Measurements from ENCODE around the gene SH3TC1.
A peak's percentile ranks its signal among the peaks of the same experiment; 100 is the strongest.

The SH3TC1 gene

DNA sequence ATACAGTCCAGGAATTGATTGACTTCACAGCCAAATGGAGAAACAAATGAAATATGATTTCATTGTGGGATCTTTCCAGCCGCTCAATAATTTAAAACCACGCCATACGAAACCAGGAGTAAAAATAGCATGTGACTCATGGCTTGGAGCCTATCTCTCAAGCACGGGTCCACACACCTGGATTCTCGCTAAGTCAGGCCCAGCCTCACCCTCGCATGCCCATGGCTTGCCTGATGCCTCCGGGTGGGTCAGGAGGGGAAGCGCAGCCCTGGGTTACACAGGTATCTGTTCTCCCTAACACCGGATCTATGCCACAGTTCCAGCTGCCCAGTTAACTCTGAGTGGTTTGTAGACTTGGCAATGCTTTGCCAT is 34.9 kb upstream of the SH3TC1 start:
- no peak for DNase-seq

DNA sequence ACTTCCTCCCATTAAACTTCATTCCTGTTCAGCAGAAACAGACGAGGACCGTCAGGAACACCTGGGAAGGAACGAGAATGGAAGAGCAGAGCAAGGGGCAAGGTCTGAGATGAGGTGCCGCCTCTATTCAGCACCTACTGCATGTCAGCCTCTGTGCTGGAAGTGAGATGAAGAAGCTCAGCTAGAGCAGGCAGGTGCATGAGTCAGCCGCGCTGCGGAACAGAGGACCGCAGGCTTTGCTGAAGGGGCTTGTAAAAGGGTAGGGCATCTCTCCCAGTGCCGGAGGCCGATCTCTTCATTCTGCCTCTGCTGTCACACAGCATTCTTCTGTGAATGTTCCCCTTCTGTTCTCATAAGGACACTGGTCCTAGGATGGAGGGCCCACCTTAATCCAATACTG is 34.4 kb upstream of the SH3TC1 start:
- no peak for DNase-seq

DNA sequence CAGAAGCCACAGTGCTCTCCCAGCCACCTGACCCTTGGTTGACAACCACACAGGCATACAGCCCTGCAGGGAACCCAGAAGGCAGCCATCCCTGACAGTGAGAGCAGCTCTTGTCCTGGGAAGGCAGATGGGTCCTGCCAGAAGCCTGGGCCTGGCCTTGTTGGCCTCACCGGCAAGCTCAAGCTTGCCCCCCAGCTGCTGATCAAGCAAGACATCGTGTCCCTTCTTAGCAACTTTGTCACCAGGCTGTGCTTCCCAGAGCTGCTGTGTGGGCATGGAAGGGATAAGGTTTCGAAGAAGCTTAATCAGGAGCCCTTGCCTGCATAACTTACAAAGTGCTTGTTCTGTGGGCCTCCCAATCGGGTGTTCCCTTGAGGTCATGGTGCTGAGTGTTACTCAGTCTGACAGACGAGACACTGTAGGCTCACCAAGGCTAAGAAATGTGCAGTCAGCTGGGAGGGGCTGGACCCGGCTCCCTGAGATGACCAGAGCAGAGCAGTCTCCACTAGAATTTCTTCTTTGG is 33.7 kb upstream of the SH3TC1 start:
- DNase-seq: no peak

DNA sequence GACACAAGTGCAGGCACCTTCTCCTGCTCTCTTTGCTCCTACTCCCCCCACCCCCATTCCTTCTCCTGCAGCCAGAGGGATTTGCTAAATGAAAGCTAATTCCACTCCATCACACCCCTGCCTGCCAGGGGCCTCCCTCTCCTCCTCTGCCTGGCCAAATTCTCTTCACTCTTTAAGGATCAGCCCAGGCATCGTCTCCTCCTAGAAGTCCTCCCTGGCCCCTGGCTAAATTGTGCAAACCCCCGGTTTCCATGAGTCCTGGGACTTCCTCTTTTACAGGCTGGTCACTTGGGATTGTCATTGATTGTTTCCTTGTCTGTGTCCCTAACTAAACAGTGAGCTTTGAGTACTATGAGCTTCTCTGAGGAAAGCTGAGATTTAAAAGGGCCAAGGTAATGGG is 31.8 kb upstream of the SH3TC1 start:
- no peak for DNase-seq

DNA sequence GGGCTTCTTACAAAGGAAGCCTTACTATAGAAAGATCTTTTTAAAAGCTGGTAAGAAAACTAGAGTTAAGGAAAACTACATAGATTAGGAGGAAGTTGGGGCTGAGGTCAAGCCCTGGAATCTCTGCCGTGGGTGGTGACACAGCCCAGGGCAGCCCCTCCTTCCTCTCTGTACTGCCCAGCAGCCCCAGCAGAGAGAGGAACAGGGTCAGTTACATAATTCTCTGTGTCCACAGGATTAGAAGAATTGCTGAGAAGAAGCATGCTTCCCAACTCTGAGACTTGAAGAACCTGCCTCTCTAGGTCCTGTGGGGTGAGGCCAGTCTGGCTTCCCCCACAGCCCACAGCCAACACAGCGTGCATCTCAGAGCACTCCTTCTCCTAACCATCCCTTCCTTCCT is 31.3 kb upstream of the SH3TC1 start:
- no peak for DNase-seq

DNA sequence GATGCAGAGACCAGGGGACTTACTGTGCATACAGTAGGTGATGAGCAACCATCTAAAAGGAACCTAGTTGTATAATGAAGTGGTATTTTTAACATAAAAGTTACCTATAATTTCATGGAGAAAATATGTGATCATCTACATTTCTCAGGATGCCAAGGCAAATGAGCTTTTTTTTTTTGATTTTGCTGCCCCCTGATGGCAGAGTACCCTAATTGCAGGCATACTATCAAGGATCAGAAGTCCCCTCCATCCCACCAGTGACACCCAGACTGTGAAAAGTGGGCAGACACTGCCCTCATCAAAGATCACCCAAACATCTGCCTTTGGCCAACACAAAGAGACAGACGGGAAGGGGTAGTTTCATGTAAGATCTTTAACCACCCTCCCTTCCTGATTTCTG is 30.9 kb upstream of the SH3TC1 start:
- DNase-seq: no peak

DNA sequence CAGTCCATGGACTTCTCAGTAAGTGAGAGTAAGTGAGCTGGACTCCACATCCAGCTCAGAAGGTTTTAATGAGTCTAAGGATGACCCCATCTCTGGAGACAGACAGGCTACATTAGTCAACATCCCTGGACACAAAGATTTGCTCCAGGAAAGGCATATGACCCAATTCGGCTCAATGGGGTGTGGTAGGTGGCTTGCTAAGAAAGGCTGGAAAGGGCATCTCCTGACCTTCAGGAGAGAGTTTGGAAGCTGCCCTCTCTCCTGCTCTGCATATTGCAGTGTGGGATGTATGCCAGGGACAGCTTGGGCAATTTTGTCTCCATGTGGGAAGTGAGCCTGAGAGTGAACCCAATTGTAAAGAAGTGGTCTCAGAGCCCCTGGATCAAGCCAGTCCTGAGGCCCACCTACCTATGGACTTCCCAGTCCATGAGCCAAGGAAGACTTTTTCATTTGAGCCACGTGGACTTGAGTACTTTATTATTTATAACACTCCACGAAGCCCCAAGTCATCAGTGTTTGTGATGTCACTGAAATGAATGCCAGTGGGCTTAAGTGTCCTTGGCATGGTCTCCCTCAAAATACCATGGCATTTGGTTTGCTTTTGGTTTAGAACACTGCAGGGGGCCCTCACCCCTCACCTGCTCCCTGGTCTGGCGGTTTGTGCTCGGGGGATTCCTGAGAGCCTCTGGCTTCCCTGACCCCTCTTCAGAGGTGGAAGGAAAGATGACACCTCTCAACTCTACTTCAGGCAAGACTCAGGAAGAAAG is 30.1 kb upstream of the SH3TC1 start:
- DNase-seq: no peak

DNA sequence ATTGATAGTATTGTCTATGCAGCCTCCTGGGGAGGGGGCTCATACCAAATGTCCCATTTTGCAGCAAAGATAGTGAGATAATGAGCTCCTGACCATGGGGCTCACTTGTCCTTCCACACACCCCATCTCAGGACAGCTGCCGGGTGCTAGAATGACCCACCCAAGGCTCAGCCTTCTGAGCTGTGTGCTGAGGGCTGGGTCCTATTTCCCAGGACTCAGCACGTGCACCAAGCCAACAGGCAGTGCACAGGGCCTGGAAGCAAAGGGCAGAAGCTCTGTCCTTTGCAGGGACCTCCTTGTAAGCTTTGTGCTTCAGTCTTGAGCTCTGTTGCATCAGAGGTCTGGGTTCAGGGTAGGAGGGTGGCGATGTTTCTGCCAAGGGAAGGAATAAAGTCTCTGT is 29.3 kb upstream of the SH3TC1 start:
- DNase-seq: no peak

DNA sequence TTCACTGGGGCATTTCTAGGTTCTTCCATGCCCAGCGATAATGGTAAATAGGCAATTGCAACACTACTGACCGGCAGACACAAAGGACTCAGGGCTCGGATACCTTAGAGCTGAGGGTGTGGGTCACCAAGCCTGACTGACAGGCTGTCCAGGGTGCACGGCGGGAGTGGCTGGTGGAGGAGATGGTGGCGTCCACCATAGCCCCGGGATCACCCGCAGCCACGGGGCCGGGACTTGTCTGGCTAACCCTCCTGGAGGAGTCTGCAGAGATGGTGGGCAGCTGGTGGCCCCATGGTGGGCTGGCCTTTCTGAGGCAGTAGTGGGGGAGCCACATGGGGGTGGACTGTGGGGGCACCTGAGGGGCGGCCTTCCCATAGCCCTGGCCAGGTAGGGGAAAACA is 28.7 kb upstream of the SH3TC1 start:
- DNase-seq: no peak

DNA sequence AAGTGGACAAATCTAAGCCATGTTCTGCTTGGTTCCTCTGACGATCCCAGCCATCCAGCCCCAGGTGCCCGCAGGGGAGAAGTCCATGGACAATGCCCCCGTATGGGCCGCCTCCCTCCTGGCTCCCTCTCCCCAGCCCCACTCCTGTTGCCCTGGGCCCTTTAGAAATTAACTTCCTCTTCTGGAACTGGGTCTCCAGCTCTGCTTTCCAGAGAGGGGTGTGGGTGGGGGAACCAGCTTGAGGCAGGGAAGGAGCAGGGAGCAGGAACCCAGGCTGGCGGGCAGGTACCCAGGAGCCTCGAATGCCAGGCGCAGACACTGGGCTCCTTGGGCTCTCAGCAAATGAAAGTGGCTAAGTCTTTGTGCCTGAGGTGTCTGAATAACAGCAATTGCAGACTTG is 27.8 kb upstream of the SH3TC1 start:
- no peak for DNase-seq

DNA sequence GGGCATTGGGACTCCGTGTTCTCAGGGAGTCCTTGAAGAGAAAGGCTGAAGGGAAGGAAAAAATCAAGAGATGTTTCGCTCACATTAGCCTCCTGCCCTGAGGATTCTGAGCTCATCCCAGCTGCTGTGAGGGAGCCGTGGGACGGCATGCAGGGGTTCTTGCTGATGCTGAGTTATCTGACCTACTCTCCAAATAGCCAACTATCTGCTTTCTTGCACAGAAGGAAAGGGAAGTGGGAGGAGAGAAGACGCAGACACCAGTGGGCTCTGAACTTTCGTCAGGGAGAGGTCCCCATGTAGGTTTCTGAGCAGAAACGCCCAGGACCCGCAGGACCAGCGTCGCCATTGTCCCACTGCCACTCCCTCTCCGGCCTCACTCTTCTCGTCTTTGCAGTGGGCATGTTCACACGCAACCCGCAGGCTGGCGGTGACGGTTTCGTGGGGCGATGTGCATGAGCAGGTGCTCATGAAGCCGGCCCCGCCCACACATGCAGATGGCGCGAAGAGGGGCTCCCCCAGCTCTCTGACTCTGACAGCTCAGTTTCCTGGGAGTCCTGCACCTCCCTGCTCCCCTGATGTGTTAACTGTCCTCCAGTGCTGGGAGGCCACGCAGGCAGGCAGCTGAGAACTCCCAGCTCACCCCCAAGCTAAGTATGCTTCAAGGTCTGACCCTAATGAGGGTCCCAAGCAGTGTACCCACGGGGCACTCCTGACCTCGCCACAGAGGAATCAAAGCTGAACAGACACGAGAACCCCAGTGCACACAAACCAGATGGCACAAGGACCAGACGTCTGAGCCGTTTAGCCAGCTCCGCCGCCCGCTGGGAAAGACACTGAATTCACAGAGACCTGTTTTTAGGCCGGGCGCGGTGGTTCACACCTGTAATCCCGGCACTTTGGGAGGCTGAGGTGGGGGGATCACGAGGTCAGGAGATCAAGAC is 26.8 kb upstream of the SH3TC1 start:
- no peak for DNase-seq

DNA sequence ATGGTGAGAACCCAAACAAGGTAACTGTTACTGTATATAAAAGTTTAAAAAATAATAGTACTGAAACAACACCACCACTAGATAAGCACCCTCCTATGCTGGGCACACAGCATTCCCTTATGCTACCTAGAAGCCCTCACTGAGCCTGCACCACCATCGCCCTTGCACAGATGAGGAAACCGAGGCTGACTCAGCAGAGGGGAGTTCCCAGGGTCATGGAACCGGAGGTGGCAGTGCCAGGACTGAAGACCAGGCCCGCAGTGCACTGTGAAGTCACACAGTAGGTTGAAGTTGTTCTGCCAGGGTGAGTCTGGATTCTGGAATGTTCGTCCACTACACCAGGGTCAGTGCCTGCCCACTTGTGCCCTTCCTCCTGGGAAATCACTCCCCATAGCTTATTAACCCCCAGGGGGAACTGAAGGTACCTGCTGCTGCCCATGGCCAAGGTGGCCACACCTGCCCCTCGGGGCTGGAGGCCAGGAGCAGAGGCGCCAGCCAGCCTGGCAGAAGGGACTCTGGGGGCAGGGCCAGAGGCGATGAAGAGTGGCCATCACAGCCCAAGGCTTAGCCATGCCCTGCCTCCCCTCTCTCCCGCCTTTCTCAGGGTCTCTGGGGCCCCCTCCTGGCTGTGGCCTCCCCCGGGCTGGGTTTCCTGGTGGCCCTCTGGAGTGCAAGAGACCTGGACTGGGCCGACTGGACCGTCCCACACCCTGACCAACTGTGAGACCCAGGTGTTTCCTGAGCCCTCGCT is 25.4 kb upstream of the SH3TC1 start:
- no peak for DNase-seq

DNA sequence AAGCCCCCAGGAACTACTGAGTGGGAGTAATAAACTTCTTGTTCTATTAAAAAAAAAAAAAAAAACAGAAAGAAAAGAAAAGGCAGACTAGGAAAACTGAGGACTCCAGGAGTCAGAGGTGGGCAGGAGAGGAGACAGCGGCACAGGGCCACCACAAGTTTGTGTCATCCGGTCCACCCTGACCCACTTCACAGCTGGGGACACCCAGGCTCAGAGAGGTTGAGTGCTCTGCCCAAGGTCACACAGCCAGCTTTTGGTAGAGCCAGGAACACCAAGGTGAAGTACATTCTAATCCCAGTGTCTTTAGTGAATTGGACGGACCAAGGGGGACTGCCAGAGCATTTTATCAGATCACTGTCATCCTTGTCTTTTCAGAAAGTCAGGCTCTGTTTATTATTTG is 24.1 kb upstream of the SH3TC1 start:
- DNase-seq: no peak

DNA sequence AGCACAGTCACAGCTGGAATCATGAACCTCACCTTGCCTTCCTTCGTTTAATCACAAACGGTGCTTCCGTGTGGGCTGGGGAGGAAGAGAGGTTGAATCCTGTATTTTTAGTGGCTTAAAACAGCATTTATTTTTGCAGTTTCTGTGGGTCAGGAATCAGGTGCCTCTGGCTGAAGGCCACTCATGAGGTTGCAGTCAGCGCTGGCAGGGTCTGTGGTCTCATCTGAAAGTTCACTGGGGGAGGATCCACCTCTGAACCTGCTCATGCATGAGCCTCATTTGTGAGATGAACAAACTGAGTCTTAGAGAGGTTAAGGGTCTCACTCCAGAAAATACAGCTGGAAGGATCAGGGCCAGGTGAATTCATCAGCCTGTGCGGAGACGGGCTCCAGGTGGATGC is 23.4 kb upstream of the SH3TC1 start:
- no peak for DNase-seq

DNA sequence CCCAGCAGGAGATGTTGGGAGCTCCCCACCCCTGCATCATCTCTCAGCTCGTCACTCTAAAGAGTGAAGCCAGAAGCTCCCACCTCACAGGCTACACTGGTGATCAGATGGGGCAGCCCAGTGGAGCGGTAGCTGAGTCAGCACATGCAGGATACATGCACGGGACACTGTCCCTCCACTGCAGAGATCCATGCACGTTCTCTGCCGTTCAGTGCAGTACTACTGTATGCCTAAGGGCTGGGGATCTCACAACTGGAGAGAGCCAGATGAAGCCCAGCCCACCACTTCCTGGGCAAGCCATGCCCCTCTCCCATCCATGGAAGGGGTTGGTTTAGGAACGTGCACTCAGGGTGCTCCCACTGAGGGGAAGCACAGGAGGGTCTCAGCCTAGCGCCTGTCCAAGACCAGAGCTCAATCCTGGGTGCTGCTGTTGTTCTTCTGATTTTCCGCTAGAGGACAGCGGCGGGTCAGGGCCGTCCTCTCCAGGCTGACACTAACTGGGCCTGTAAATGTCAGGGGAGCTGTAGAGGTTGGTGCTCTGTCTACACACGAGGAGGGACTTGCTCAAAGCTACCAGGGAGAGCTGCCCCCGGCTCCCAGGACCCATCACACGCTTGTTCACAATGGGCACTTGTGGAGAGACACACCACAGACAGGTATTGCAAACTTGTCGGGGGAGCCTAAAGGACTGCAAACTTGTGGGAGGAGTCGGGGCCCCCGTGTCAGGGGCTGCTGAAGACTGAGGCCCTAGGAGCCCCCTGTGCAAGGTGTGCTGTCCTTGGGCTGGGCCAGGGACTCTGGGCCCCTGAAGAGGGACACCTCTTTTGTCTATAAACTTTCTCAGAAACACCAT is 22.3 kb upstream of the SH3TC1 start:
- peak in 1 of 2 donors; percentile 15 for DNase-seq

DNA sequence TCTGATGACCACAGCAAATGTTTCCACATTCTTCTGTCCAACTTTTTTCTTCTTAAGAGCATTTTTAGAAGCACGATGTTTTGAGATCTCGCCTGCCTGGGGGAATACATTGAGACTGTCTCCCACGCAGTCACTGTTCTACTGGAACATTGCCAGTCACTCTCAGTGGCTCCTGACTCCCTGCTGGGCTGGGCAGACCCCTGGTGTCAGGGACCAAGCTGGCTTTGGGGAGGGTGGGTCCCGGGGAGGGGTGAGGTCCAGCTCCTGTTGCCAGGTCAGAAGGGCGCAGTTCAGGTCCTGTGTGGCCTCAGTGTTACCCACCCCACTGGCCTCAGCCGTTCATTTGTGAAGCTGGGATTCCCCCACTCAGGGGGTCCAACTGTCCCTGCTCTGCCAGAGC is 21.5 kb upstream of the SH3TC1 start:
- DNase-seq: no peak

DNA sequence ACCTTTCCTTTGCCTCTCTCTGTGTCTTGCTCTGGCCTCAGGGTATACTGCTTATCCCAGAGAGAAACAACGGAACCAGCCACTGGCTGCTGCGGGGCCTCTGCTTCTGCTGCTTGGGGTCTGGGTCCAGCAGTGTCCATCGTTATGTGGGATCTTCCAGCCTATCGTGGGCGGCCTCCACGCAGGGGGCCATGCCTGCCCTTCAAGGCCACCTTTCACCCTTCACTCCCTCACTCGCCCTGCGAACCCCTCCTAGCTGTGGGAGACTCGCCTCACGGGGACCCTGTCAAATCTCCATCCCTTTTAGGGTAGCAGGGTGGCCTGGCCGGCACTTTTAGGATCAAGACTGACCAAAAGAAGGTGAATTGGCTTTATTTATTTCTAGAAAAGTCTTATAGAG is 21.1 kb upstream of the SH3TC1 start:
- DNase-seq: no peak

DNA sequence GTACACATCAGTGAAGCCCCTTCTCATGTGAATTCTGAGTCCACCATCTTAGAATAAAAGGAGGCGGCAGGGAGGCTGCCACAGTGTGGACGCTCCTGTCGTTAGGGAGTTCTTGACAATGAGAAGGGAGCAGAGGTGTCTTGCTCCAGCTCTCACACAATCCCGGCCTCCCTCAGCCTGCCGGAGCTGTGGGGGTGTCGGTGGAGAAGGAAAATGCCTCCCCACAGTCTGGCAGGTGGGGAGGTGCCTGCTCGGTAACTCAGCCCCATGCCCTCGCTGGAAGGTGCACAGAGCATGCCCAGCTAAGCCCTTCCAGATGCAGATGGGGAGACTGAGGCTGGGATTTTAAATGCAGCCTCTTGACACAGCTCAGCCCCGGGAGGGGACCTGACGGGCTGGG is 20.0 kb upstream of the SH3TC1 start:
- DNase-seq: no peak

DNA sequence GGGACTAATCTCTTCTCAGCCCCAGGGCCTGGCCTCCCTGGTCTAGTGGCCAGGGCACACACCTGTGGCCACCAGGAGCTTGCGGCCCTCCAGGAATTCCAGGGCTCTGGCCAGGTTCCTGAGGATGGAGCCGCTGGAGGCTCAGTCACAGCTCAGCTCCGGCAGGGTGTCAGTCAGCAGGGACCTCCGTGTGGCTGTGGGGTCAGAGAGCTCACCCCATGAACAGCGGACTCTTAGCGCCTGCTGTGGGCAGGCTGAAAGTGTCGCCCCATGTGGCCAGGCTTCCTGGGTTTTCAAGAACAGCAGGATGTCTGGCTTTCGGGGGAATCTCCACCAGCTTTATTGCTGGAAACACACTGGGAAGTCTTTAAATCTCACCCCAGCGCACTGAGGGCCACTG is 19.3 kb upstream of the SH3TC1 start:
- DNase-seq: no peak

DNA sequence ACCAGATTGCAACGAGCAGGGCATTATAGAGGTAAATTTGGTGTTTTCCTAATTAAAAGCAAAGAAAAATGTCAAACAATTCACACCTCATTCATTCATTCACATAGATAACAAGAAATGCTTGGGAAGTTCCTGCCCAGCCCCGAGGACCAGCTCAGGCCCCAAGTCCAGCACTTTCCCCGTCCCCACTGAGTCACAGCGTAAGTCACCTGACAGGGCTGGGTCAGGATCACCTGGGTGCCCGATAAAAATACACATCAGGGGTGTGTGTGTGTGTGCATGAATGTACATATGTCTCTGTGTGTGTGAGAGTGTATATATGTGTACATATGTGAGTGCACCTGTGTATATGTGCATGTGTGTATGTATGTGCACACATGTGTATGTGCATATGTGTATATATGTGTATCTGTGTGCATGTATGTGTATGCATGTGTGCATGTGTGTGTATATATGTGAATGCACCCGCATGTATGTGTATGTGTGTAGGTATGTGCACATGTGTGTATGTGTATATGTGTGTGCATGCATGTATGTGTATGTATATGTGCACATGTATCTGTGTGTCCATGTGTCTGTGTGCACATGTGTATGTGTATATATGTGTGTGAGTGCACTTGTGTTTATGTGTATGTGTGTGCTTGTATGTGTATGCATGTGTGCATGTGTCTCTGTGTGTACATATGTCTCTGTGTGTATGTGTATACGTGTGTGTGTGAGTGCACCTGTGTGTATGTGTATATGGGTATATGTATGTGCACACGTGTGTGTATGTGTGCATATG is 18.6 kb upstream of the SH3TC1 start:
- DNase-seq: no peak

DNA sequence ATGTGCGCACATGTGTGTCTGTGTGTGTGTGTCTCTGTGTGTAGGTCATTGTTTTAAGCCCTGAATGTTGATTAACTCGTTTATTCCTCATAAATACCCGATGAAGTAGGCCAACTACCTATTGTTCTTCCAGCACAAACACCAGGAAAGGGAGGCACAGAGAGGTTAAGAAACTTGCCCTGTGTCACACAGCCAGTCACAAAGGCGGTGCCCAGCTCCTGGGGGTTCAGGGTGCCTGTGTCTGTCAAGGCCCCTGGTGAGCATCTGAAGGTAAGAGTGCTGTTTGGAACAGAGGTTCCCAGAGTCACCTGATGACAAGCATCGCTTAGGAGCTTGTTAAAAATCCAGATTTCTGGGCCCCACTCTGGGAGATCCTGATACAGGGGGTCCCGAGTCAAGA is 18.0 kb upstream of the SH3TC1 start:
- DNase-seq: no peak

DNA sequence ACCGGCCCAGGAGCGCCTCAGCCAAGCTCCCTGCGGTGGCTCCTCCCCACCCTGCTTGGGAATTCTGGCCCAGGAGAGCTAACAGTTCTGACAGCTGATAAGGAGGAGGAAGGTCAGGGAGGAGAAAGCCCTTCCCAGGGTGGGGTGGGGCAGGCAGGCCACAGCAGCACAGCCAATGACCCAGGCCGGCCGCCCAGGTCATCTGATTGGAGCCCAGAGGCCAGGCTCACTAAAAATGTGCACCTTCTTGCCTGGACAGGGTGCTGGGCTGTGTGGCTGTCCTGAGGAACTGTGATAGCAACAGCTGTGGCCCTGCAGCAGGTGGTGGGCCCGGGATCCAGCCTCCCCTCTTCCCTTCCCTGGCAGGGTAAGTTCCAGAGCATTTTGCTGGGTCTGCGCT is 17.2 kb upstream of the SH3TC1 start:
- DNase-seq: no peak

Measured in hippocampal formation (tissue), 2 donors.